ENCODE results near the gene PSEN2. TPM values are rescaled to one million over a fixed set of nuclear protein-coding genes. Genes with fewer than 3 reads are reported as not detected.
"Not testable (repeated sequence)": the region's sequence is repeated elsewhere in the genome, so short reads cannot be mapped to it uniquely, and the experiment has no call there.

The PSEN2 gene
- total RNA-seq, 4 donors from 2014 or later: 31.4 to 57.8 (median 39.1) TPM

- Histone ChIP-seq H3K4me1 (no peaks in the 10 kb centered on the region), H3K27ac (no peak overlapping the region), H3K27me3 (no peaks in the 10 kb centered on the region), H3K36me3 (peaks cover 0 to 8% (median 0%) of the 10 kb centered on the region in 3 donors), H3K4me3 (no peak overlapping the region), H3K9me3 (no peaks in the 10 kb centered on the region)
- TF ChIP-seq CTCF (IDR thresholded peaks at IDR 0.05) (no peak), POLR2A (IDR thresholded peaks at IDR 0.05) (no peak)
- no peak for DNase-seq
Measured at GRCh38 chr1:226921504-226921903, 51.1 kb downstream of the PSEN2 start.

GRCh38 chr1:226929260-226930111 lies 59.1 kb downstream of the PSEN2 start:
- H3K4me1 ChIP-seq, DNase-seq, H3K27ac ChIP-seq, H3K36me3 ChIP-seq, H3K9me3 ChIP-seq, H3K4me3 ChIP-seq, H3K27me3 ChIP-seq: not testable (repeated sequence)

GRCh38 chr1:226934483-226935237 lies 64.2 kb downstream of the PSEN2 start:
- DNase-seq: no peak
- H3K9me3 ChIP-seq: peaks cover 0 to 15% (median 0%) of the 10 kb centered on the region in 4 donors
- H3K36me3 ChIP-seq: no peaks in the 10 kb centered on the region
- no peak overlapping the region for H3K4me3 ChIP-seq
- no peak overlapping the region for H3K27ac ChIP-seq
- H3K27me3 ChIP-seq: no peaks in the 10 kb centered on the region
- H3K4me1 ChIP-seq: peaks cover 0 to 9% (median 2%) of the 10 kb centered on the region in 4 donors
- TF ChIP-seq CTCF (IDR thresholded peaks at IDR 0.05) (no peak), POLR2A (IDR thresholded peaks at IDR 0.05) (no peak)

- no peak overlapping the region for H3K4me3 ChIP-seq
- no peaks in the 10 kb centered on the region for H3K27me3 ChIP-seq
- H3K9me3 ChIP-seq: peaks cover 0 to 15% (median 0%) of the 10 kb centered on the region in 4 donors
- peaks cover 0 to 36% (median 3%) of the 10 kb centered on the region in 4 donors for H3K4me1 ChIP-seq
- no peak for TF ChIP-seq POLR2A (IDR thresholded peaks at IDR 0.05)
- TF ChIP-seq CTCF (IDR thresholded peaks at IDR 0.05): no peak
- H3K27ac ChIP-seq: peak overlapping the region in 3 of 4 donors; percentile 85 to 99 (median 94)
- H3K36me3 ChIP-seq: no peaks in the 10 kb centered on the region
- DNase-seq: no peak
Measured at GRCh38 chr1:226937940-226938725, 67.7 kb downstream of the PSEN2 start.

- Histone ChIP-seq H3K36me3 (no peaks in the 10 kb centered on the region), H3K27ac (peak overlapping the region; percentile 85 to 99 (median 92)), H3K4me1 (peaks cover 0 to 44% (median 3%) of the 10 kb centered on the region in 4 donors), H3K9me3 (peaks cover 0 to 15% (median 0%) of the 10 kb centered on the region in 4 donors), H3K4me3 (peak overlapping the region; percentile 74 to 92 (median 82)), H3K27me3 (no peaks in the 10 kb centered on the region)
- no peak for TF ChIP-seq CTCF (IDR thresholded peaks at IDR 0.05)
- no peak for TF ChIP-seq POLR2A (IDR thresholded peaks at IDR 0.05)
- DNase-seq: no peak
Measured at GRCh38 chr1:226938903-226939437, 68.6 kb downstream of the PSEN2 start.
